SIG-M5 treated with dmso at 0.1 percent for 504 hours (cell line): Measurements from ENCODE around the gene MPEG1.

Experiments
- DNase-seq: peaks from one replicate; lab custom pipeline; 2025; ENCODE audit not compliant: unreplicated experiment; lab: John Stamatoyannopoulos, UW

The MPEG1 gene

DNA sequence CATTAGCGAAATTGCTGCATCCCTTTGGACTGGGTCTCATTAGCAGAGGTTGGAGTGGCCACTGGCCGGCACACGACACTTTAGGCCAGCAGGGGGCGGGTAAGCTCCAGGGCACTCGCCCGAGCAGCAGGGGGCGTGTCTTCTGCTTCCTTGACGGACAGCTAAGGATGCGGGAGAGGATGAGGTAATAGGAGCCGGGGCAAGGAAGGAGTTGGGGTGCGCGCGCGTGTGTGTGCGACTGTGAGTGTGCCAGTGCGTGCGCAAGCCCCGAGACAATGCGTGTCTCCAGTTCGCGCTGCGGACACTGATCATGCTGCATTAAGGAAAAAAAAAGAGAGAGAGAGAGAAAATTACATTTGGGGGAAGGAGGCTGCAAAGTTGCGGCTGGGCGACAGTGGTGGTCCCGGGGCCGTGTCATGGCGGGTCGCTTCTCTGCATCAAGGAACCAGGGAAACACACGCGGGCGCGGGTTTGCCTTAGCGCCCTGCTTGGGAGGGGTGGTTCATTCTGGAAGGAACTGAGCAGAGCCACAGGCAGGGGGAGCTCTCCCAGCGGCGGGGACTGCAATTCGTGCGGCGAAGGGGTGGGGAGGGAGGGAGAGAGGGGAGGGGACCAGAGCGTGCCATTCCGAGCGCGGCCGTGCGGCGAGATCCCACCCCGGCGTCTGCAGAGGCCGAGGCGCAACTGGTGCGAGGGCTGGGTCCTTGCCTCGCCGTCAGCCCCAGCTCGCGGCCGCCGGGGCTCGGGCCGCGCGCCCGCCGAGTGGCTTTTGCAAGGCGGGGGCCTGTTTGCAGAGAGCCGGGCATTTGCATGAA, 41.0 kb downstream of the MPEG1 start, which contains the start of gene DTX4:
DTX4 (plus strand) TSS at position 625 of the 815 bp plus-strand sequence. CDS start 464 bp downstream, outside the sequence.
- peak; percentile 87 for DNase-seq

DNA sequence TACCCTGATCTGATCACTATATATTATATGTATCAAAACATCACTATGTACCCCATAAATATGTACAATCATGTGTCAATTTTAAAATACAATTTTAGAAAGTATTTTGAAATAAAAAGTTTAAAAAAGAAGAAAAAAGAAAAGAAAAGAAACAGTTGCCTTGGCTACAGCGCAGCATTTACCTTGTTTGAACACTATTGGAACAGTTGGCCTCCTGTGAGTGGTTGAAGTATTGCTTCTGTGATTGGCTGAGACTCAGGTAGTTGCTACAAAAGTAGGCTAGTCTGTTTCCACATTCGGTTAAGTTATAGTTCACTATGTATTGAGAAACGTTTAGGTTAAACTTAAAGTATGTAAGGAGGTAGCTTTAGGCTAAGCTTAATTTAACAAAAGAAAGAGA, 48.7 kb downstream of the MPEG1 start:
- no peak for DNase-seq
